8988T (cell line): ENCODE data around the gene COQ8A.

Experiments used
- DNase-seq: peaks from one replicate; pipeline ENCODE4 v3.0.0; 2011

The COQ8A gene

DNA sequence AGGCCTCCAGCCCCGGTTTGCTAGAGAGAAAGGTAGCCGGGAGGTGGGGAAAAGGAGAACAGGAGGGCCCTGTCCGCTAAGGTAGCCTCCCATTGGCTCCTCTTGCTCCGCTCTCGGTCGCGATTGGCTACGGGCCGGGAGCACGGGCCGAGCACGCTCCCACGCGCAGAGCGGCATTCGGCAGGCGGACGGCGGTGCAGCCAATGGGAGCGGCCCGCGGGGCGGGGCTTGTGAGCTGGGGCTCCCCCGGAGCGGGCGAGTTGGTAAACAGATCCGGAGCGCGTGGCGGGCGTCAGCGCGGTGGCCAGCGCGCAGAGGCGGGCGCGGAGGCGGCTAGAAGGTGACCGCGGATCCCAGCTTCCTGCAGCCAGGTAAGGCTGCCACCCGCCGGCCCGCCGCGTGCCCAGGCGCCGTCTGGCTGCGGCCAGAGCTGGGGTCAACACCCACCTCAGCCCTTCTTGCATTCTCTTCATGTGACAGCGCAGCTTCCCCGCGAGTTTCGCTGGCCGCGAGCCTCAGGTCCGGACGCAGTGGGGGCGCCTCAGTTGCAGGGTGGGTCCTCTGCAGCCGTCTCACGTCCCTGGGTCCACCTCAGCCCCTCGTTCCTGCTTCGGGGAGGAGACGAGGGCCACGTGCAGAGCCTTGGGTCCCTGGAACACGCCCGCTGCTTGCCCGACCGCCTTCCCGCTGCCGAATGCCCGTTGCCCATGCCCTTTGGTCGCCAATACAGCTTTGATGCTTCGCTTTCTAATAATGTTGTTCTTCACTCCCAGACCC lies at the start of gene COQ8A:
Gene COQ8A (plus strand): TSS at position 266 of the 777 bp plus-strand sequence. CDS start 21,092 bp downstream, outside the sequence.
- DNase-seq, result peak; percentile 72

DNA sequence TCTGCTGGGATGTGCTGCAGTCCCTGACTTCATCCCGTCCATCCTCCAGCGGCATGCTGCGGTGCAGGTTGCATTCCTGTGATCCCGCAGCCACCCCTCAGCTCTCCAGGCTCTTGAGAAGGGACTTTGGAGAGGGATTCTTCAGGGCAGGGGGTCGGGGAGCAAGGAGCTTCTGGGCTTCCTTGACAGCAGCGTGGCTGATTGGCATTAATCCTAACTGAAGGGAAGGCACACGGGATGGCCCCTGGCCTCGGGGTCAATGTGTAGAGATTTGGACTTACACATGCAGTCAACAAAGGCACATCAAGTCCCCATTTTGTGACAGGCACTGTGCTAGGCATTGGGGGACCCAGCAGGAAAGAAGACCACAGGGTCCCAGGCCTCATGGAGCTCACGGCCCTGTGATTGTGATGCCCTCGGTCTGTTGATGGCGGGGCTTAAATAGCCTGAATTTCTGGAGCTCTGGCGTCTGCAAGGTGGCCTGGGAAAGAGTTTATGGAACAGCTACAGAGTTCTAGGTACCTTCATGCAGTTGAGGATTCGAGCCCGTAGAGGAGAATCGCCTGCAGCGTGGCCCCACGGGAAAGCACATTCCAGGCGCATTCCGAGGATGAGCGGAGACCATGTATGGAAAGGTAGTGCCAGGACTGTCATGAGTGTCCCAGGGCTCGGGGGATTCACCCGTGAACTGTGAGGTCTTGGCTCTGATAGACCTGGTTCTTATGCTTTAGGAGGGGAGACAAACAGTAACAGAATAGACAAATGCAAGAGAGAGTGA lies 49.6 kb upstream of the COQ8A start:
- DNase-seq, result no peak

DNA sequence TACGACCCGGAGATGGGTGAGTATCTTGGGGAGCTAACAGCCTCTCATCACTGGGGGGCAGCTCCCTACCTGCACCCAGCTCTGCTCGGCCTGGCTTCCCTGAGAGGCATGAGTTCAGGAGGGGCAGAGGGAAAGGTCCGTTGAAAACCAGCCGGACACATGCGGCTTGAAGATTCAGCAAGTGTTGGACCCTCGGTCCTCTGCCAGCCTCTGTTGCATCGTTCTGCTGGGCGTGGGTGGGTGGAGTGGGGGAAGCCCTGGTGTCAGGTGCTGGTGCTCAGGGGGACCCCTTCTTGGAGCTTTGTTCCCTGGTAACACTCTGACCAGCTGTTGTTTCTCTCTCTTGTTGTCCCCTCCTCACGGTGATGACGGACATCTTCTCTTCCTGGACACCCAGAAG lies 48.7 kb upstream of the COQ8A start:
- DNase-seq, result no peak

DNA sequence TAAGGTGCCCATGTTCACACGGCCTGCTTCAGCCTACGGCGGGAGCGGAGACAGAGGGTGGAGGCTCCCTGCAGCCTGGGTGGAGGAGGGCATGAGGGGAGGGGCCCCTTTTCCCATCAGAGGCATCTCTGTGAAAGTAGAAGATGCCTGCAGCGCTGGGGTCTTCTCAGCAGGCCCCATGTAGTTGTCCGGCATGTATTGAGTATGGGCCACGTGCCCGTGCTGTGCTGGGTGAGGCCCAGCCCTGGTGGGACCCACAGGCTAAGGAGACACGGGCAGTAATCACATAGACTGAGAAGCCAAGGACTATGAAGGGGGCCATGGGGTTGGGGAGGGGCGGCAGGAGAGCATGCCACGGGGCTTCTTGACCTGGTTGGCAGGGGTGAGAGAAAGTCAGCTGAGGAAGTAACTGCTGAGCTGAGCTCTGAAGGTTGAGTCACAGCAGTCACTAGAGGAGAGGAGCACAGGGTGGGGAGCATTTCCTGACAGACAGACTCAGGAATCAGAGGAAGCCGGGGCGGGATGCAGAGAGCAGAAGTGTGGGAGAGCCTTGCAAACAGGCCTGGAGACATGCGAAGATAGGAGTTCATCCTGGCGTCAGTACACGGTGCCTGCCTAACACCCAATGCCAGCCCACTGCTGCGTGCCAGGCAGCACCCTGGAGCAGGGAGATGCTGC lies 48.1 kb upstream of the COQ8A start:
- no peak for DNase-seq

DNA sequence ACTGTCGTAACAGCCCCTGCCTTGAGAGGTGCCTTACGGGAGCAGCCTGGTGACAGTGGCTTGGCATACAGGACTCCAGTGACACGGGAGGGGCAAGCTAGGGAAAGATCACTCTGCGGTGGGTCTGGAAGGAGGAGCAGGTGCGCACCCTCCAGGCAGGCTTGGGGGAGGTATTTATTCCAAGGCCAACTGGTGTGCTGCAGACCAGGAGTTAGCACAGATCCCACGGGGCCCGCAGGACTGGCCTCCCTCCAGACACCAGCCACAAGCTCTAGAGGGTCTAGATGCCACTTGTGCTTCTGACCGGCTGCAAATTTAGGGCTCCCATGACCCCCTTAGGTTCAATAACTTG lies 47.6 kb upstream of the COQ8A start:
- no peak for DNase-seq

DNA sequence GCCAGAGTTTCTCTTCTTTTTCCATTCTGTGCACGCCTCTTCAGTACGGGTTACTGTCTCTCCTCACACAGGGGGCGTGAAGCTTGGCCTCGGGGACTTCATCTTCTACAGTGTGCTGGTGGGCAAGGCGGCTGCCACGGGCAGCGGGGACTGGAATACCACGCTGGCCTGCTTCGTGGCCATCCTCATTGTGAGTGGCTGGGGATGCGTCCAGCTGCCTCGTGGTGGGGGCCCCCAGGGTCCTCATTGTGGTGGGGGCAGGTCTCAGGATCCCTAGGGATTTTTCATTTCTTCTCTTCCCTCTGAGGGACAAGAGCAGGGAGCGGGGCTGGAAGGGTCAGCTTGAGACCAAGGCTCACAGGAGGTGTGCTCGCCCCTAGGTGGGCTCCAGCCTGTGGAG lies 46.2 kb upstream of the COQ8A start:
- DNase-seq, result no peak

DNA sequence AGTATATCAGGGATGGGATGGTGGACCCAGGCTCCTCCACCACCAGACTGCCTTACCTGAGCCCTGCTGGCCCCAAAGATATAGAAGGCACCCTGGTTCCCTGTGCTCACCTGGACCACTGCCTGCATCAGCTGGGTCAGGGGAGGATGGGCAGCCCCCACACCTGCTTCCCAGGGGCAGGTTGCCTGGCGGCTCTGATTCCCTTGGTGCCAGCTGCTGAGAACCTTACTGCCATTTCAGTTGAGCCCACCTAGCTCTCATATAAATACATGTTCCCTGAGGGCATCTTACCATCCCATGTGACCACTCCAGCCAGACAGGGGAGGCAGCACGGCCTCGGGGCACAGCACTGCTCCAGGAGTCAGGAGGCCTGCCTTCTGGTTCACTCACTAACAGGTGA lies 45.3 kb upstream of the COQ8A start:
- DNase-seq, result no peak

DNA sequence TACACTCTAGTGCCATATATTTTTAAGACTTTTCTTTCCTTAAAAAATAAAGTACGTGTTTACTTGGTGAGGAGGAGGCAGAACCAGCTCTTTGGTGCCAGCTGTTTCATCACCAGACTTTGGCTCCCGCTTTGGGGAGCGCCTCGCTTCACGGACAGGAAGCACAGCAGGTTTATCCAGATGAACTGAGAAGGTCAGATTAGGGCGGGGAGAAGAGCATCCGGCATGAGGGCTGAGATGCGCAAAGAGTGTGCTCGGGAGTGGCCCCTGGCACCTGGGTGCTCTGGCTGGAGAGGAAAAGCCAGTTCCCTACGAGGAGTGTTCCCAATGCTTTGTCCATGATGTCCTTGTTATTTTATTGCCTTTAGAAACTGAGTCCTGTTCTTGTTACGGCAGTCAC lies 44.5 kb upstream of the COQ8A start:
- DNase-seq, result no peak

DNA sequence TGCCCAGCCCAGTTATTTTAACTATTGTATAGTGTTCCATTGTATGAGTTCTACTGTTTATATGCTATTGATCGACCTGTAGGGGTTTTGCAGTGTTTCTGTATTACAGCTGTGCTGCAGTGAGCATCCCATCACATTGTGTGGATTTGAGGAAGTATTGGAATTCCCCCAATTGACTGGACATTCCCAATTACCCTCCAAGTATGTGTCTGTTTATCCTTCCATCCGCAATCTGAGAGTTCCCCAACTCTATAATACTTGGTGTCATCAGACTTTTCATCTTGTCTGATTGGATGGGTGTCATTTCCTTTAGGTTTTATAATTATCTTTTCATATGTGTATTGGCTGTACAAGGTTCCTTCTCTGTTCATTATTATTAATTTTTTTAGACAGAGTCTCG lies 41.8 kb upstream of the COQ8A start:
- DNase-seq, result no peak

DNA sequence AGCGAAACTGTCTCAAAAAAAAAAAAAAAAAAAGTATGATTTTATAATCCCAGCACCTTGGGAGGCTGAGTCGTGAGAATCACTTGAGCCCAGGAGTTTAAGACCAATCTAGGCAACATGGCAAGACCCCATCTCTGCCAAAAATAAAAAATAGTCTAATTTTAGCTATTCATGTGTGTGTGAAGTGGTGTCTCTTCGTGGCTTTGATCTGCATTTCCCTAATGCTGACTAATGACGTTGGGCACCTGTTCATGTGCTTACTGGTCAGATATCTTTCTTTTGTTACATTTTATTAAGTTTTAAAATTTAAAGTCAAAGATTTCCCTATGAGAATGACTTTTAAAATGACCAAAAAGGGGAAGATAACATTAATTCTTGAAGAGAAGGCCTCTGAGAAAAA lies 38.7 kb upstream of the COQ8A start:
- DNase-seq, result no peak

DNA sequence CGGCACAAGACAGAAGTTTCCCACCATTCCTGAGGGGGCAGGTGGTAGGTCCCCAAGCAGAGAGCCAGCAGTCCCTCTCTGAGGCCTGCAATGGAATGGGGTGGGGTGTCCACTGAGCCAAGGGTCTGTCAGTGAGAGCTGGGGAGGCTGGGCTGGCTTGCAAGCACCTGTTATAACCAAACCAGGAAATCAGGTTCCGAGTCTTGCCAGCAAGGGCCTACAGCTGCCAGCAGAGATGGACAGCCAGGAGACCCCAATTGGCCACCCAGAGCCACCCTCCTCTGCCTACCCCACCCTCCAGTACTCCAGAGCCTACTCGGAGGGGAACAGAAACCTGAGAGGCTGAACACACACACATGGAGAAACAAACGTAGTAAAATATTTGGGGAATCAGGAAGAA lies 37.5 kb upstream of the COQ8A start:
- DNase-seq, result no peak

DNA sequence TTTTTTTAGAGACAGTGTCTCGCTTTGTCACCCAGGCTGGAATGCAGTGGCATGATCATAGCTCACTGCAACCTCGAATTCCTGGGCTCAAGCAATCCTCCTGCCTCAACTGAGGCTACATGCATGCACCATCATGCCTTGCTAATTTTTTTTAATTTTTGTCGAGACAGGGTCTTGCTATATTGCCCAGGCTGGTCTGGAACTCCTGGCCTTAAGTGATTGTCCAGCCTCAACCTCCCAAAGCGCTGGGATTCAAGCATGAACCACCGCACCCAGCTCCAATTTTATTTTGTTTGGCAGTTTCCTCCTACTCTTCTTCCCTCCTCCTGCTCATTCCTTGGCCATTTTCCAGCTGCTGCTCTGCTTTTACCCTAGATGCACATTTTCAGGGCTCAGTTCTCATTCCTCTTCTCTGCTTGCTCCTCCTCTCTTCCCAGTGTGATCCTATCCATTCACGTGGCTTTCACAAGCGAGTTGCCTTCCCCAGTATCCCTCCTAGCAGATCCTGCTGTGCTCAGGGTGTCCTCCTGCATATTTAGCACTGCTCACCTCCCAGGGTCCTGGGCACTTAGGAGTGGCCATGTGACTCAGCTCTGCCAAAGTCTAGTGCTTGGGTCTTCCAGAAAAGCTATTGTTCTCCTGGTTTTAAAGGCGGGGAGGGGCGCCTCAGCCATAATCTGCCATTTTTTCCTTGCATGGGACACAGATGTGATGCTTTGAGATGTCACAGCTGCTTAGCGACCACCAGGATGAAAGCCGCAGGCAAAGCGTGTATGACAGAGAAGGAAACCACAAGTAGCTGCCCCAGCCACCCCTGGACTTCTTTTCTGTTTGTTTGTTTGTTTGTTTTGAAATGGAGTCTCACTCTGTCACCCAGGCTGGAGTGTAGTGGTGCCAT lies 36.0 kb upstream of the COQ8A start:
- no peak for DNase-seq

DNA sequence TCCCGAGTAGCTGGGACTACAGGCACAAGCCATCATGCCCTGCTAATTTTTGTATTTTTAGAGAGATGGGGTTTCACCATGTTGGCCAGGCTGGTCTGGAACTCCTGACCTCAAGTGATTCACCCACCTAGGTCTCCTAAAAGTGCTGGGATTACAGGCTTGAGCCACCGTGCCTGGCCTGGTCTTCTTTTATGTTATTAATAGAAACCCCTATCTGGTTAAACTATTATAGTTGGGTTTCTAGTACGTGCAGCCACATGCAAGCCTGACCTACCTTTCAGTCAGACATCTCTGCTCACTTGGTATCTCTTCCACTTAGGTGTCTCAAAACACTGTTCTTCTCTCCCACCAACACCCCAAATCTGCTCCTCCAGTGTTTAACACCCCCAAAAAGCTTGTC lies 35.3 kb upstream of the COQ8A start:
- no peak for DNase-seq

DNA sequence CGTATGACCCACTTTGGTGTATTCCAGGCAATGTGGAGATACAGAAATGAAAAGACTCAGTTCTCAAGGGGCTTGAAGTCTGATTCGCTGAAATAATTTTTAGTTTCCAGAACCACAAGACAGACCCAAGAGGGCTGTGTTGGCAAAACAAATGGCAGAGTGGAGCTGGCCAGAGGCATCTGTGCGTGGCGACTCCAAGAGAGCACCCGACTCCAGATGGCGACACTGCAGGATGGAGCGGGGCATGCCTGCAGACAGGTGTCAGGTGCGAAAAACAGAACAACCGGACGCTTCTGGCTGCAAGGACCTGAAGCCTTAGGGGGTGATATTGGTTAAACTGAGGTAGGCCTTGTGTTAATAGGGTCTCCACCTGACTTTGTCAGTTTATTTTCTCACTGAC lies 31.7 kb upstream of the COQ8A start:
- no peak for DNase-seq

DNA sequence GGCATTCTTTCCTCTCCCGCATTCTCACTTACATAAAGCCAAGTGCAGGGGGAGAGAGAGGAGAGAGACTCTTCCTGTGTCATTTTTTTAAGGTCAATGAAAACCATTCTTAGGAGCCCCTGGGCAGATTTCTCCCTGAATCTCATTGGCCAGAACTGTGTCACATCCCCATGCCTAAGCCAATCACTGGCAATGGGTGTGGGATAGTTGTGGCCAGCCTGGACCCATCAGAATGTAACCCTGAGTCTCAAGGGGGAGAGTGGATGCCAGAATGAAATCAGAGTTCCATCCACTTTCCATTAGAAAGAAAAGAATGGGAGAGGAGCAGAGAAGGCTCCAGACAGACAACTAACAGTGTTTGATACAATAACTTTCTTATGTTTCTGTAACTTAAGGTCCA lies 31.2 kb upstream of the COQ8A start:
- DNase-seq, result no peak

DNA sequence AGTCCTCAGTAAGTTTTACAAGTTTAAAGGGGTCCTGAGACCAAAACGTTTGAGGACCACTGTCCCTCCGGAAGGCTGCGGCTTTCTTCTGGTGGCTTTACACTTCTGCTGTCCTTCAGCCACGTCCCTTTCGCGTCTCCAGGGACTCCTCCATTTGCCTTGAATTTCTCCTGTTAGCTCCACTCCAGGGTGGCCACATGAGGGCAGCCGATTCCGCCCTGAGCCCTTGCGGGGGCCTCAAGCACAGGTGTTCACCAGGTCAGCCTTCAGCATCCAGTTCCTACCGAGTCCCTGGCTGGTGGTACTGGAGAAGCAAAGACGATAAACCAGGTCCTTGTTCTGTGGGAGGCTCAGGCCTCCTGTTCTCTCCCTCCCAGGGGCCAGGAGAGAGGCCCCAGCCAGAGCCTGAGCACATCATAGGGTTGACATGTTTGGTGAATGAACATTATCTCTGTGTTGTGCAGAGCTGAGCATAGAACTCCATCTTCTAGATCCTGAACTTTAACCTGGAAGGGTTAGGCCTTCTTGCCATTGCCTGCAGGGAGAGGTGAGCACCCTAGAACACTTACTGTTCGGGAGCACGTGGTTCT lies 27.4 kb upstream of the COQ8A start:
- DNase-seq, result peak; percentile 79

DNA sequence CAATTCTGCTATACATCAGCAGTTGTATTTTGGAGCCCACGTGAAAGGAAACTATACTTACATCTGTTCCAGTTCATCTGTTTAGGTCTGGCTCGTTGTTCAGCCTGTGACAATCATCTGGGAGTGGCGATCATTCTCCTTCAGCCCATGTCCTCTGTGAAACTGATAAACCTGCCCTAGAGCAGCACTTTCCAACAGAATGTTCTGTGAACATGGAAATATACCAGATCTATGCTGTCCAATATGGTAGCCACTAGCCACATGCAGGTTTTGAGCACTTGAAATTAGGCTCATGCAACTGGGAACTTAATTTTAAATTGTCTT lies 24.5 kb upstream of the COQ8A start:
- no peak for DNase-seq

DNA sequence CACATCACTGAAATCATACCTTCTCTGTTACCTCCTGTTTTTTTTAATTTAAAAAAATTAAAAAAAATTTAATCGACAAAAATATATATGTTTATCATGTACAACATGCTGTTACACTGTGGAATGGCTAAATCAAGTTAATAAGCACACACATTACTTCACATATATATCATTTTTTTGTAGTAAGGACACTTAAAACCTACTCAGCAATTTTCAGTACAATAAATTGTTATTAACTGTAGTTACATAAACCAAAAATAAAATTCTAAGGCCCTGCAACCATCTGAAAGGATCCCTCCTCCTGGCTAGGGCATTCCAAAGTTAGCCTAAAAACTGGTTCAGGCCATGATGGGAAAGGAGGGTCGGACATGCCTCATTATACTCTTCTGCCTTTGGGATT lies 23.6 kb upstream of the COQ8A start:
- no peak for DNase-seq

DNA sequence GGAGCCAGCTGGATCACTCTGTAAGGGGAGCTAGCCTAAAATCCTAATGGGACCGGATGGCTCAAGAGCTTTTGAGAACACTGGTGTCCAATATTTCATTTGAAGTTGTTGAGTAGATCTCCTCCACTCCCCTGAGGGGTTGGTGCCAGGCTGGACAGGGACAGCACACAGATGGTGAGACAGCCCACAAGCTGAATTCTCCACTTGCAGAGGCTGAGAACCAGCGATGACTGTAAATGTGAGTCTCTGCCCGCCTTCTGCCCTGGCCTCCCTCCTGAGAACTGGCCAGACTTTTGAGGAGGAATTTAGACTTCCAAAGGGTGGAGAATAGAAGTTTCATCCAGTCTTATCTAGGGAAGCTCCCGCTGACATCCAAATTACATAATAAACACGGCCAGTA lies 20.5 kb upstream of the COQ8A start:
- DNase-seq, result no peak

DNA sequence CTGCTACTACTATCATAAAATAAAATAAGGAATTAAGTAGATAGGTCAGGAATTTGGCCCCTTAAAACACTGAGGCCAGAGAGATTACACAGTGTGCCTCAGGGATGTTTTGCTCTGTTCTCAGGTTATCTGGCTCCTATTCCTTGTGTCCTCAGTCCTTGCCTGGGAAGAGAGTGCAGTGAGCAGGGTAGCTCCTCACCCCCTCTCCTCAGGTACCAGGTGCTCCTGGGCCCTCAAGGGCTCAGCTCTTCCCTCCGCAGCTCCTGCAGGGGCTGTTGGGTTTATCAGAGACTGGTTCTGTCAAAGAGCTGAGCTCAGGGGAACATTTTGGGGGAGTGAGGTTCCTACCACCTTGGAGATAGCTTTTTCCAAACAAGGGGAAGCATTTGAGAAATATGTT lies 20.1 kb upstream of the COQ8A start:
- DNase-seq, result no peak

DNA sequence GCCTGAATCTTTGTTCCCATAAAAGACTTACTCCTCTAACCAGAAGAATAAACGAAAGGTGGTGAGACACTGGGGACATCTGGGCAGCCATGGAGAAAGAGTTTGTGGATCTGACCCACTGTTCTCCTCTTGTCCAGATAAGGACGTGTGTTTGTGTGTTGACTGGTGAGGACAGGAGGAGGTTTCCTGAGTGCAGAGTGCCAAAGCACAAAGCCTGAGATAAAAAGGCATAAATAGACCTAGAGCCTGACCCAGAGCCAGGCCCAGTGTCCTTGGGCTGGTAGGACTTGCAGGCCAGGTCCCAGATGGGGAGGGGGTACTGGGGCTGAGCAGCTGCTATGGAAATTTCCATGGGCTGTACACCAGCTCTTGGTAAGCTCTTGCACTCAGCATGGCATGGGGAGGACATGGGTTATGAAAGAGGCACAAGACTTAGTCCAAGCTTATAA lies 19.6 kb upstream of the COQ8A start:
- no peak for DNase-seq

DNA sequence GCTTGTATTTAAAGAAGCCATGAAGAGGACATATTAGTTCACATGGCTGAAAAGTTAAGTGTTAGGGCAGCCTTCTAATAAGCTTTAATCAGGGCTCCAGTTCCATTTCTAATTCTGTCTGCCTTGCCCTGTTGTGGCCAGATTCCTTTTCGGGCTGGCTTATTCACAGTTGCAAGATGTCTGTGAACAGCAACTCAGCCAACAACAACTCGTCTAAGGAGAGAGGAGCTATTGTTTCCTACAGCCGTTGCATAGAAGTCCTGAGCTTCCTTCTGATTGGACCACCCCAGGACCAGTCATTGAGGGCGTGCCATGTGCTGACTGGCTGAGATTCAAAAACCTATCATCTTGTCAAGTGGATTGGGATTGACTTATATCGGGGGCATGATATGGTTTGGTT lies 18.6 kb upstream of the COQ8A start:
- DNase-seq, result no peak
